B cell (primary cell): ENCODE results near the gene RMI2.

Experiments used
- EZH2 ChIP-seq: IDR thresholded peaks from 2 replicates; pipeline ENCODE4 v1.6.1; 2012; ENCODE audit warnings: borderline replicate concordance, low read depth, mild to moderate bottlenecking, moderate library complexity, low read length; ENCODE audit not compliant: insufficient read depth, poor library complexity, severe bottlenecking
- TF ChIP-seq, protein P1 (sequence below): fragments of 200-600 bp; IDR thresholded peaks from one replicate; pipeline ENCODE4 v1.8.0; 2022; ENCODE audit warnings: antibody characterized with exemption, mild to moderate bottlenecking

DNA sequence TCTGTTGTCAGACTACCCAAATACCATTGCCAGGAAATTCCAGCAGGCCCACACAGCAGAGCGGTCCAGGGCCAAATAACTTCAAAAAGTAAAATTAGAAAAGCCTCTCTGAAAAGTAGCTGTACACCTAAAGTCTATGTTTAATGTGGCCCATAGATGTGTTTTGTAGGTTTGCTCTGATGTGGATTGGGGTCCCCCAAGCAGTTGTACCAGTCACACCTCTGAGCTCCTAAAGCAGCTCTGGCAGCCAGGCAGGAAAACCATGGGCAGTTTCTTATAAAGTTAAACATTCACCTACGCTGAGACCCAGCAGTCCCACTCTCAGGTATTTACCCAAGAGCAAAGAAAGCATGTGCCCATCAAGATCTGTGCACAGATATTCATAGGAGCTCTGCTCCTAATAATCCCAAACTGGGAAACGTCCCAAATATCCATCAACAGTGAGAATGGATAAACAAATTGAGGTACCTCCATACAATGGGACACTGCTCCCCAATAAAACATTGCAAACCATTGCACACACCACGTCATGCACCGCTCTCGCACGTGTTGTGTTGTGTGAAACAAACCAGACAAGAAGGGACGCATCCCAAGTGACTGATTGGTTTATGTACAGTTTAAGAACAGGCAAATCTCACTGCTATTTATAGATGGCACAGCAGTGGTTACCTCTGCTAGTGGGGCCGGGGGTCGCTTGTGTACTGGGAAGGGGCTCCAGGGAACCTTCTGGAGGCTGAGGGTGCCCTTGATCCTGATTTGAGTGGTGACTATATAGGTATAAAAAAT, 48.4 kb upstream of the RMI2 start:
- TF ChIP-seq, protein P1, sequence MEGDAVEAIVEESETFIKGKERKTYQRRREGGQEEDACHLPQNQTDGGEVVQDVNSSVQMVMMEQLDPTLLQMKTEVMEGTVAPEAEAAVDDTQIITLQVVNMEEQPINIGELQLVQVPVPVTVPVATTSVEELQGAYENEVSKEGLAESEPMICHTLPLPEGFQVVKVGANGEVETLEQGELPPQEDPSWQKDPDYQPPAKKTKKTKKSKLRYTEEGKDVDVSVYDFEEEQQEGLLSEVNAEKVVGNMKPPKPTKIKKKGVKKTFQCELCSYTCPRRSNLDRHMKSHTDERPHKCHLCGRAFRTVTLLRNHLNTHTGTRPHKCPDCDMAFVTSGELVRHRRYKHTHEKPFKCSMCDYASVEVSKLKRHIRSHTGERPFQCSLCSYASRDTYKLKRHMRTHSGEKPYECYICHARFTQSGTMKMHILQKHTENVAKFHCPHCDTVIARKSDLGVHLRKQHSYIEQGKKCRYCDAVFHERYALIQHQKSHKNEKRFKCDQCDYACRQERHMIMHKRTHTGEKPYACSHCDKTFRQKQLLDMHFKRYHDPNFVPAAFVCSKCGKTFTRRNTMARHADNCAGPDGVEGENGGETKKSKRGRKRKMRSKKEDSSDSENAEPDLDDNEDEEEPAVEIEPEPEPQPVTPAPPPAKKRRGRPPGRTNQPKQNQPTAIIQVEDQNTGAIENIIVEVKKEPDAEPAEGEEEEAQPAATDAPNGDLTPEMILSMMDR = no peak
- TF ChIP-seq EZH2 = no peak
